Ramos (cell line): ENCODE measurements around the gene JUN.

Experiments
- in situ Hi-C: fragments of 300-500 bp; cut with MboI; formaldehyde crosslinking; loops from one replicate; pipeline ENCODE4 v1.14.3; 2022; ENCODE audit warnings: low sequenced_read_pairs; ENCODE audit not compliant: unreplicated experiment

JUN gene

DNA sequence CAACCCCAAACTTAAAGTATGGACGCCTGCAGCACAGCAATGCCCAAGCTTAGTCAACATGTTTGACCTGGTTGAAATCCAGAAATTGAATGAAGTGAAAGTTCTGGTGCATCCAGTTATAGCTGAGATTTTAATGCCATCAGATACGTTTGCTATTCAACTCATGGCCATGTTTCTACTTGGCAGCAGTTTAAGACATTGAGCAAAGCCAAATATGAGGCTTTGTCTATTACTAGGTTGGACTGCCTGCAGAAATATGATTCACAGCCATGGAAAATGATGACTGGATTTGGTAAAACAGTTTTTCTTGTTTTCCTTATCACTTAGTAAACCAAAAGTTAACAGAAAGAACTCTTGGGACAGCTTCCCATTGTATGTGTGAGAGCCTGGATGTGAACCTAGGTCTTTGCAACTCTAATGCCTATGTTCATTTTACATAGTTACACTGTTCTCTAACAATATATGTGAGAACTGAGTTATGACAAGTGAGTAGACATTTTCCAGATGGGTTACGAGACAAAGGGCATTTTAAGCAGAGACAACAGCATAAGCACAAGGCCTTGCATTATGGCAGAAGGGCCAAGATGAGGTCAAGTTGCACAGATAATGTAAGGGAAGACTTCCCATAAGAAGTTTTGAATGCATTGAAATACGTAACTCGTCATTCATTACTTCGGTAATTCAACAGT is 51.6 kb downstream of the JUN start:
- in situ Hi-C loops = loop anchor here (25.0 kb wide), 1 partner anchor 980 kb away; no protein-coding TSS in a partner anchor
